Inflammatory macrophage treated with lipopolysaccharide for 4 hours (primary cell): ENCODE data around the gene LHX1.

ENCODE experiments used
- DNase-seq: peaks from one replicate; pipeline ENCODE4 v3.0.0-alpha.2; 2020

LHX1 gene

GRCh38 chr17:36939802-36940312 is 2.6 kb downstream of the LHX1 start:
- no peak for DNase-seq

- no peak for DNase-seq
These were observed 3.3 kb downstream of the LHX1 start for GRCh38 chr17:36940313-36941264.

- DNase-seq, result no peak
These were observed 4.2 kb downstream of the LHX1 start for GRCh38 chr17:36941265-36942010.

GRCh38 chr17:36942019-36942599 is 4.8 kb downstream of the LHX1 start:
- DNase-seq, result no peak

GRCh38 chr17:36942631-36943125 is 5.4 kb downstream of the LHX1 start:
- no peak for DNase-seq

GRCh38 chr17:36943250-36944191 is 6.2 kb downstream of the LHX1 start:
- no peak for DNase-seq

GRCh38 chr17:36944553-36944952 is 7.3 kb downstream of the LHX1 start:
- no peak for DNase-seq

- no peak for DNase-seq
These were observed 7.9 kb downstream of the LHX1 start for GRCh38 chr17:36945140-36945539.

GRCh38 chr17:36945959-36946725 is 8.9 kb downstream of the LHX1 start:
- DNase-seq, result no peak

GRCh38 chr17:36946726-36947091 is 9.4 kb downstream of the LHX1 start:
- no peak for DNase-seq

GRCh38 chr17:36947922-36948716 is 10.8 kb downstream of the LHX1 start:
- DNase-seq, result no peak

GRCh38 chr17:36948717-36949460 is 11.6 kb downstream of the LHX1 start, which contains the start of gene AATF:
TSS of gene AATF (plus strand) at chr17:36948954. CDS start at chr17:36949126, 172 bp downstream.
- DNase-seq, result peak; percentile 97

GRCh38 chr17:36949461-36949927 is 12.2 kb downstream of the LHX1 start:
- DNase-seq, result no peak

- DNase-seq, result no peak
These were observed 12.8 kb downstream of the LHX1 start for GRCh38 chr17:36950027-36950426.

- no peak for DNase-seq
These were observed 14.0 kb downstream of the LHX1 start for GRCh38 chr17:36951084-36951789.

- no peak for DNase-seq
These were observed 34.2 kb downstream of the LHX1 start for GRCh38 chr17:36971508-36971907.

- DNase-seq, result no peak
These were observed 35.0 kb downstream of the LHX1 start for GRCh38 chr17:36972186-36972700.

- no peak for DNase-seq
These were observed 35.6 kb downstream of the LHX1 start for GRCh38 chr17:36972905-36973304.
